ENCODE data around the gene SNX9. TPM values are rescaled to one million over a fixed set of nuclear protein-coding genes. Genes with fewer than 3 reads are reported as not detected.
A peak's percentile ranks its signal among the peaks of the same experiment; 100 is the strongest.
"Not testable (repeated sequence)": the region's sequence is repeated elsewhere in the genome, so short reads cannot be mapped to it uniquely, and the experiment has no call there.

SNX9 gene
- total RNA-seq, 1 donor, result 5.1 TPM

DNA sequence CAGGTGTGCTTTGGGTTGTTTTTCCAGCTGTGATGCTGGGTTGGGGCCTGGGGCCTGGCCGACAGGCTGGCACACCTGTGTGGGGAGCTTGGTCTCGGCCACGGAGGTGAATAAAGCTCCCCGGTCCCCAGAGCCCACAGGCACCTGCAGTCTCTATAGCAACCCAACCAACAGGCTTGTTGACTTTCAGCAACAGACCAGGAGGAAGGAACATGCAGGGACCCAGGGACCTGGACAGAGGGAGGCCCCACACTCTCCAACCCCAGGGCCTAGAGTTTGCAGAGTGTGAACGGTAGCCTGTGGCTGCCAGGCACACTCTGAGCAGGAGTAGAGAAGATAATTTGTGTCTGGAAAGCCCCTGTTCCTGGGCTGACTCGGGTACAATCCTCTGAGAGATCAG, 144.0 kb downstream of the SNX9 start:
- peak in 1 of 3 donors; percentile 33 for DNase-seq (ENCODE audit: low read depth in 2 of 3, low spot score in 2 of 3)

DNA sequence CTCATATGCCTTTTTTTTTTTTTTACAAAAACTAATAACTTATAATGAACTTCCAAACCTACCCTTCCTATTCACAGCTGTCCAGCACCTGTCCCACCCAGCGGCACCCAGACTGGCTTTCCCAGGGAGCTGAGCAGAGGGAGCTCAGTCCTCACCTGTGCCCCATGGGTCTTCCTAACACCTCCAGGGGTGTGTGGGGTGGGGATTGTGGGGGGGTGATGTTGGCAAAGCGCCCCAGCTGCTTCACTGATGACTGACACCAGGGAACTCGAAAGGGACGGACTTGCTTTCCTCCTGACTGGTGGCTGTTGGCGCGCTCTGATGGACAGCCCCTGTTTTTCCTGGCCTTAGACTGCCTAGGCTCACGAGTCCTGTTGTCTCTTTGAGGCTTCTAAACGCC, 144.4 kb downstream of the SNX9 start:
- no peak for DNase-seq (ENCODE audit: low read depth in 2 of 3, low spot score in 2 of 3)

DNA sequence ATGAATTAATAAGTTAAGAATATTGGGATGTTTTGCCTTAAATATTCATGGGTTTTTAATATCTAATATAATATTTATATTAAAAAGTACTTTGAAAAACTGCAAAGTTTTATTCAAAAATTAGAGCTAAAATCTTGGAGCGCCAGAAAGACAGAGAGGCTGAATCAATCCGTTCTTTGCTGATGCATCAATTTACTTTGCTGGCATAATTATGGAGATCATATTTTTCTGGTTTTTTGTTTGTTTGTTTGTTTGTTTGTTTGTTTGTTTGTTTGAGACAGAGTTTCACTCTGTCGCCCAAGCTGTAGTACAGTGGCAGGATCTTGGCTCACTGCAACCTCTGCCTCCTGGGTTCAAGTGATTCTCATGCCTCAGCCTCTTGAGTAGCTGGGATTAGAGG, 149.1 kb downstream of the SNX9 start:
- not testable (repeated sequence) for DNase-seq (ENCODE audit: low read depth in 2 of 3, low spot score in 2 of 3)

DNA sequence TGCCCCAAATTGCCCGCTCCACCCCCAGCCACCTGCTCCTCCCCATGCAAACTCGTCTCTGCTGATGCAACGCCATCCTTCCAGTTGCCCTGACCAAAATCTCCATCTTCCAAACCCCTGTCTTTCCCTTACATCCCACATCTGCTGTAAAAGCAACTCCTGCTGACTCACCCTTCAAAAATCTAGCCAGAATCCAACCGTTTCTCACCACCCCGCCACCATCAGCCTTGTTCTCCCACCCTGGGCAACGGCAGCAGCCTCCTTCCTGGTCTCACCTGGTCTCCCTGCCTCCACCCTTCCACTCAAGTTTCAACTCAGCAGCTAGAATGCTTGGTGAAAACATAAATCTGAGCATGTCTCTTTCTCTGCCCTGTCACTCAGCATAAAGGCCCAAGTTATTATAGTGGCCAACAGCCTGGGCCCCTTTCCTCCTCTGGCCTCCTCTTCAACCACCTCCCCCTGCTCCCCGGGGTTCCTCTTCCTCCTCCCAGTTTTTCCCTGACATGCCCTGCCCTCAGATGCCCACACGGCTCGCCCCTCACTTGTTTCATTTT, 151.4 kb downstream of the SNX9 start:
- no peak for DNase-seq (ENCODE audit: low read depth in 2 of 3, low spot score in 2 of 3)

DNA sequence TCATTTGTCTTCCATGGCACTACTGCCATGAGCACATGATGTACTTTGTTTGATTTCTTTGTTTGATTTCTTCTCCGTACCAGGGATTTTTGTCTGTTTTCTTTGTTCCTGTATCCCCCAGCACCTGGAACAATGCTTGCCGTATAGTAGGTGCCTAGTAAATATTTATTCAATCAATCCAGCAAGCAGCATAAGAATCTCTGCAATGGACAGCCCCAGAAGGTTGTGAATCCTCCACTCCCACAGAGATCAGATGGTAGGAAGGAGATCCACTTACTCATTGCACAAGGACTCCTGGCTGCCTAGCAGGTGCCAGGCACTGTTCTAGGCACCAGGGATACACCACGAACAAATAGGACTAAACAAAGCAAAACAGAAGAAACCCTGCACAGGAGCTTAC, 151.9 kb downstream of the SNX9 start:
- no peak for DNase-seq (ENCODE audit: low read depth in 2 of 3, low spot score in 2 of 3)

DNA sequence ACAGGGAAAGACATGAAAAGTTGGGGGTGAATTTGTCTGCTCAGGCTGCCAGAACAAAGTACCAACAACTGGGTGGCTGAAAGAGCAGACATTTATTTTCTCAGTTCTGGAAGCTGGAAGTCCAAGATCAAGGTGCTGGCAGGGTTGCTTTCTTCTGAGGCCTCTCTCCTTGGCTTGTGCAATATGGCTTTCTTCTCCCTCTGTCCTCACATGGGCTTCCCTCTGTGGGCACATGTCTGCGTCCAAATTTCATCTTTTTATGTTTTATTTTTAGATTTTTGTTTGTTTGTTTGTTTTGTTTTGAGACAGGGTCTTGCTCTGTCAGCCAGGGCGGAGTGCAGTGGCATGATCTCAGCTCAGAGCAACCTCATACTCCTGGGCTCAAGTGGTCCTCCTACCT, 152.4 kb downstream of the SNX9 start:
- DNase-seq (ENCODE audit: low read depth in 2 of 3, low spot score in 2 of 3), result no peak

DNA sequence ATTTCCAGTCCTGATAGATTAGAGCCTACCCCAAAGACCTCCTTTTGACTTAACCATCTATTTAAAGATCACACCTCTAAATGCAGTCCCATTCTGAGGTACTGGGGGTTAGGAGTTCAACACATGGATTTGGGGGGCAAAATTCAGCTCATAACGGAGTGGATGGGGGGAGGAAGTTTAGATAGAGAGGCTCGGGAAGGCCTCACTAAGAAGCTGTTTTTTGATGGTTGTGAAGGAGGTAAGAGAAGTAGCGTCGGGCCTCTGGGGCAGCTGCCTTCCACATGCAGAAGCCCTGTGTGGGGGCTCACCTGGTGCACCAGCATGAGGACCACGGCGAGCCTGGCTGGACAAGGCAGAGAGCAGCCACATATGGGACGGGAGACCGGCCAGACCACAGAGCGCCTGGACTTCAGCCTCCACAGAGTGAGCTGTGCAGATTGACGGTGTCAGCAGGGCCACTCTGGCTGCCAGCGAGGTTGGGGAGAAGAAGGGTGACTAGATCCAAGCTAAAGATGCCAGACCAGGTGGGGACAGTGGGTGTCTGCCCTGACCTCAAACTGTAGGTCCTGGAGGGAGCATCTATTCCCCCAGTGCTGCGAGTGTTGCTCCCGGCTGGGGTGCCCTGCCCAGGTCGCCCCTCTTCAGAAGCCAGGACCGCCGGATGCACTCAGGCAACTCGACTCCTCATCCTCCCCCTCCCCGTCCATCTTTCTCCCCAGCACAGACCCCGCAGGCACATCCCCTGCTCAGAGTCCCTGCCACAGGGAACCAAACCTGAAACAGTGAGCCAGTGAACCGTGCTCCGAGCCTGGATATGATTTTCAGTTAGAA, 153.5 kb downstream of the SNX9 start:
- DNase-seq (ENCODE audit: low read depth in 2 of 3, low spot score in 2 of 3), result no peak

DNA sequence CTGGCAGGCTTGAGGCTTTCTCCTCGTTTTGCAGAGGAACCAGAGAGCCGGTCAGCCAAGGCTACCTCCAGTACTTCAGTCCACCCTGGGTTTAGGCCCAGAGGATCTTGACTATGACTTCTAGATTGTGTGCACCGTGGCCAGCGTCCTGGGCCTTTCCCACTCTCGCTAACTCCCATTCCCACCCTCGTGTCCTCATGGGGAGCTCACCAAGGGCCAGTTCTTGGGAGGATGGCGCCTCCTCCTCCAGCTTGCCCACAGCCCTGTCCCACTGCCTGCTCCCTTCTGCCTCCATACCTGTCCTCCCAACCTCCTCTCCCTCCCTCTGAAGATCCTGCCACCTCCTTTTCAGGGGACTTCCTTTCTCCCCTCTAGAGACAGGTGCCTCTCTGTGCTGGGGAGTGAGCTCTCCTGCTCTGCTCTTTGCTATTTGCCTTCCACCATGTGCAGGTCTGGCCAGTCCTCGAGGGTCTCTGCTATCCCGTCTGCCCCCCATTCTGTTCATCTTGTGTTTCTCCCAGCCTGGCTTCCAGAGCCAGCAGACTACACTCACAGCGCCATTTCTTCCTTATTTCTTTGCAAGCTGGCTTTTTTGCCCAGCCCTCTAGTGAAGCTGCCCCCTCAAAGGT, 154.2 kb downstream of the SNX9 start:
- DNase-seq (ENCODE audit: low read depth in 2 of 3, low spot score in 2 of 3), result no peak

DNA sequence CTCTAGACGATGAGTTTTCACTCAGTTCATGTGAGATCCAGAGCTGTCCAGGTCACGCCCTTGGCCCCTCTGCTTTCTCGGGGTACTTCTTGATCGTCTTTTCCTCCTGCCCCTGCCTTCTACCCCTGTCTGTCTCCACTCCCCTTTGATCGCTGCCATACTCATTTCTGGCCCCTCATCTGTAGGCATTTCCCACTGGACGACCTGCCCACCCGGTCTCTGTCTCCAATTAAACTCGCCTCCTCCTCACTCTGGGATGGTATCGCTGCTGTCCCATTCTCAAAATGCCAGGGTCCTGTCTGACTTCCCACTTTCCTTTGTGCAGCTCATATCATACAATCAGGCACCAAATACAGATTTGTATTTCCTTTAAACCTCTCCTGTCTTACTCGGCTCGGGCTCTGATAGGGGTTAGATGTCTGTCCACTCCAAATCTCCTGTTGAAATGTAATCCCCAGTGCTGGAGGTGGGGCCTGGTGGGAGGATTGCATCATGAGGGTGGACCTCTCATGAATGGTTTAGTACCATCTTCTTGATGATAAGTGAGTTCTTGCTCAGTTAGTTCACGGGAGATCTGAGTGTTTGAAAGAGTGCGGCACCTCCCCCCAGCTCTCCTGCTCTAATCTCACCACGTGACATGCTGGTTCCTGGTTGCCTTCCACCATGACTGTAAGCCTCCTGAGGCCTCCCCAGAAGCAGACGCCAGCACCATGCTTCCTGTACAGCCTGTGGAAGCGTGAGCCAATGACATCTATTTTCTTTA, 155.2 kb downstream of the SNX9 start:
- no peak for DNase-seq (ENCODE audit: low read depth in 2 of 3, low spot score in 2 of 3)

DNA sequence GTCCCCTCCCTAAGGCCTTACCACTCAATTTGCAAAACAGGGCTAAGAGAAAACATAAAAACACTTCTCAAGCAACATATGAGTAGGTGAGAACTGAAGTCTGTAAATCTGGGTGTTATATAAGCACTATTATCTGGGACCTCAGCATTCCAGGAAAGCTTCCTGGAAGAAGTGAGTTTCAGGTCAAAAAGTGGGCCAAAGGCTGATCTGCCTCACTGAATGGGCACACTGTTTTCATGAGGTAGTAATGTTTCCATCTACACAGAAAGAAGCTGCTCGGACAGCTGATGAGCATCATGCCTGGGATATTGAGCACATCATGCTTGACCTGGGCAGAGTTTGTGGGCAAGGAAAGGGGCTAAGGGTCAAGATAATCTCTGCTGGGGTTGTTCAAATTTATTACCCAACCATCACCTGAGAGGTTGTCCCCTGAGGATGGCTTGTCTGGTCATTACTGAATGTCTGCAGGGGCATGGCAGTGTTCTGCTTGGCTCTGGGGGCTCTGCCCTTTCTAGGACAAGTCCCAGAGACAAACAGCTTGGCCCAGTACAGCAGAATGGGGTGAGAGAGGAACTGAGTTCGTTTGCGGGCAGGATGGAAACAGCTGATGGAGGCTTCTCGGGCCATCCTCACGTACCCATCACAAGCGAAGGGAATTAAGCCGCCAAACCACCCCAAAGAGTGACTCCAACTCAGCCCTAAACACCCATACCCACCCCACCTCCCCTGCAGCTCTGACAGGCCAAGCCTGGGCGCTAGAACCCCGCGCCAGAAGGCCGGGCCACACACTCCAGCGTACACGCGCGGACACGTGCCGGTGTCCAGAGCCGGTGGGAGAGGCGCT, 157.5 kb downstream of the SNX9 start:
- DNase-seq (ENCODE audit: low read depth in 2 of 3, low spot score in 2 of 3), result peak in 1 of 3 donors; percentile 63

DNA sequence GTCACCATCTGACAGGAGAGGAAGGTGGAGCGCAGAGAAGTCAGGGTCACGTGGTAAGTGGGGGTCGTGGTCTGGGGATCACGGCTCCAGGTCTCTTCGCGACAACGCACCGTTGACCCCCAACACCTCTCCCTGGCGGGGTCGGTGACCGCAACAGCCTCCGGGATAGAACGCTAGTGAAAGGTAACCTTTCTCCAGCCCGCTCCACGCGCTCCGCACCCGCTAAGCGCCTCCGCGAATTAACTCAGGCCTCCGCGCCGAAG, 158.0 kb downstream of the SNX9 start:
- DNase-seq (ENCODE audit: low read depth in 2 of 3, low spot score in 2 of 3), result no peak

DNA sequence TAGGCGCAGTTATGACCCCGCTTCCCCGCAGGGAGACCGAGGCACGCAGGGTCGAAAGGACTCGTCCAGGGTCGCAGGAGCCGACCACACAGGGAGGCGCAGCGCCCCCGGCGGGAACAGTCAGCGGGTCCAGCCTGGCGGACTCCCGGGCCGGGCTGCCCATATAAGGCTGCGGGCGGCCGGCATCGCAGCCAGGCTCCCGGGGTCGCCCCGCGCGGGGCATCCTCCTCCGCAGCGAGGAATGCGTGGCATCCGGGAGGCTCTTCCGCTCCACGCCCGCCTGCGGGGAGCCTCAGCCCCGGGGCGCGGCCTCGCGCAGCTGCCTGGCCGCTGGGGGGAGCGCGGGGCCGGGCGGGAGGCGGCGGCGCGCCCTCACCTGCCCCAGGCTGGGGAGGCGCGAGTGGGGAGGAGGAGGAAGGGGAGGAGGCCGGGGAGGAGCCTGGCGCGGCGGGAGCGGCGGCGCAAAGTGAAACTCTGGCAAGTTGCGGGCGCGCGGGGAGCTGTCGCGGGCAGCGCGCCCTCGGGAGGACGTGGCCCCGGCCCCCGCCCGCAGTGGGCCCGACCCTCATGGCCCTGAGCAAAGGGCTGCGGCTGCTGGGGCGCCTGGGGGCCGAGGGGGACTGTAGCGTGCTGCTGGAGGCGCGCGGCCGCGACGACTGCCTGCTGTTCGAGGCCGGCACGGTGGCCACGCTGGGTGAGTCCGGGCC, 158.5 kb downstream of the SNX9 start, which contains the start of gene SYNJ2:
Gene SYNJ2, plus strand, starts transcription at position 469 of the 707 bp plus-strand sequence. Its CDS starts 99 bp downstream, at position 568.
- DNase-seq (ENCODE audit: low read depth in 2 of 3, low spot score in 2 of 3), result peak; percentile 61 to 85 (median 78)

DNA sequence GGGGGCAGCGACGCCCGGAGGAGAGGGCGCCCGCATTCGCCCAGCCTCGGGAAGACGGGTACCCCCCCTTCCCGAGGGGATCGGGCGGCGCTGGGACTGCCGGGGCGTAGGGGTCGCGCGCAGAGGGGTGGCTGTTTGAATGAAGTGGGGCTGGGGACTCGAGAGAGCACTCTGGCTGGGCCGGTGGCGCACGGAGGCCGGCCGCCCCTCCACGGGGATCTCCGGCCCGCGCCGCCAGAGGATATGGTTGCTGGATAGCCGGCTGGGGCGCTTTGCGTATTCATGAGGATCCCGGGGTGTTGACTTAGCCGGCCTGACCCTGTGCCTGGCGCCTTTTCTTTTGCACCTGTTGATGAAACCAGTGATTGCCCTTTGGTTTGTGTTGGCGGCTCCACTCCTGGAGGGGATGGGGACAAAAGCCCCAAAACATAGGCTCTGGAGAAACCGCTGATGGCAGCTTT, 159.1 kb downstream of the SNX9 start:
- DNase-seq (ENCODE audit: low read depth in 2 of 3, low spot score in 2 of 3), result no peak

DNA sequence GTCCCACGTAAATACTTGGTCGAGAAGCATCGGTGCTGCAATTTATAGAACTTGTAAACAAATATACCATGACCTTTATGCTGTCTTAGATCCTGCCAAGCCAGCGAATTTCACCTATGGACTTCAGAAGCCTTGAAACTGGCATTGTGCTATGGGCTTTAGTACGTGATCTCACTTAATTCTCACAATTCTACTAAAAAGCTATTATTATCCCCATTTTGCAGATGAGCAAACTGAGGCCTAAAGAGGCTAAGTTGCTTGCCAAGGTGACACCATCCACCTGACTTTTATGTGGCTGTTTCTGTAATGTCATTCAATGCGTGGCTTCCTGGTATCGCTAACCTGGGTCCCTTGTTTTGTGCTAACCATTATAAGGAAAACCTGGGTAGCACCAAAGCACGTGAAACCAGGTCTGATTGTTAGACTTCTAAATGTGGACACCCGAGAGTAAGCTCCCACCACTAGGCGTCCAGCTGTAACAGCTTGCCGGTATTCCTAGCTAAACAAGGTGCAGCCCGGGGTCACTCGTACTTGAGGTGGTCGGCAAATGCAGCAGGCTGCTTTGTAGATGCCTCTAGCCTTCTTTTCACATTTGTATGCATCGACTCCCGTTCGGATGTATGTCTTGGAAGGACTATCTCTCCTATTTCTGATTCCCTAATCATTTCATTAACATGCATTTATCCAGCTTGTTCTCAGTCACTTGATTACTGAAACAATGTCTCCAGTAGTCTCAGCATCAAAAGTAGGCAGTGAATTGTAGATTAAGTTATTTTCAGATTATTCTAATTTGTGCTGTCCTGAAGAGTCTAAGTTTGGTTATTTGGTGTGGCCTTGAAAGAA, 159.7 kb downstream of the SNX9 start:
- no peak for DNase-seq (ENCODE audit: low read depth in 2 of 3, low spot score in 2 of 3)

DNA sequence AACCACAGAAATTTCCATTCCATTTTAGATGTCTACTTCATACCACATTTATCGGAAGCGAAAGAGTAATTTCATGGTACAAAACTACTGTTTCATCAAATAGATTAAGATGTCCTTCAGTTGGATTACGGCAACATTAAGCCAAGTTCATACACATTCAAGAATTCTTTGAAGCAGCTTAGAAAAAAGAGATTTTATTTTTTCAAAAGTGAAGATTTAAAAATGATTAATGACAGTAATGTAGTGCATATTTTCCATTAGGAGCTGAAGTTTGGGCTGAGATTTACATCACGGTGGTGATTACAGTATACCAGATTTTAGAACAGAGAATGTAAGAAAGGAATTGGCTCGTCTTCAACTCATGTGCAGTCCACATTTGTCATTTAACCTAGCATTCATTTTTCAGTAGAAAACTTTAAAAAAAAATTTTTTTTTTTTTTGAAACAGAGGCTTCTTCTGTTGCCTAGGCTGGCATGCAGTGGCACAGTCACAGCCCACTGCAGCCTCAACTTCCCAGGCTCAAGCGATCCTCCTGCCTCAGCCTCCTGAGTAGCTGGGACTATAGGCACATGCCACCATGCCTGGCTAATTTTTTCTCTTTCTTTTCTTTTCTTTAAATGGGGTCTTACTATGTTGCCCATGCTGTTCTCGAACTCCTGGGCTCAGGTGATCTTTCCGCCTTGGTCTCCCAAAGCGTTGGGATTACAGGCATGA, 160.5 kb downstream of the SNX9 start:
- DNase-seq (ENCODE audit: low read depth in 2 of 3, low spot score in 2 of 3), result no peak

DNA sequence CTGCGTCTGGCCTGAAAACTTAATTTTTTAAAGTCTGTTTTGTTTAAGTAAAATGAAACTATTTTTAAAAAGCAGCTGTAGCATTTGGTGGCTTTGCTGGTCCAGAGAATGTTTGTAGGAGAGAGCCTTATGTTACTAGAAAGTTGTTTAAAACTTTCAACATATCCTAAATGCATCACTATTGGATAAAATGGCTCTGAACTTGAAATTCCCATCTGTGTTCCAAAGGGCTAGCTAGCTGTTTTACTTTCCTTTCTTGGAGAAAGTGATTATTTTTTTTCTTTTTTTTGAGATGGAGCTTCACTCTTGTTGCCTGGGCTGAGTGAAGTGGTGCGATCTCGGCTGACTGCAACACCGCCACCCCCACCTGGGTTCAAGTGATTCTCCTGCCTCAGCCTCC, 161.1 kb downstream of the SNX9 start:
- no peak for DNase-seq (ENCODE audit: low read depth in 2 of 3, low spot score in 2 of 3)

DNA sequence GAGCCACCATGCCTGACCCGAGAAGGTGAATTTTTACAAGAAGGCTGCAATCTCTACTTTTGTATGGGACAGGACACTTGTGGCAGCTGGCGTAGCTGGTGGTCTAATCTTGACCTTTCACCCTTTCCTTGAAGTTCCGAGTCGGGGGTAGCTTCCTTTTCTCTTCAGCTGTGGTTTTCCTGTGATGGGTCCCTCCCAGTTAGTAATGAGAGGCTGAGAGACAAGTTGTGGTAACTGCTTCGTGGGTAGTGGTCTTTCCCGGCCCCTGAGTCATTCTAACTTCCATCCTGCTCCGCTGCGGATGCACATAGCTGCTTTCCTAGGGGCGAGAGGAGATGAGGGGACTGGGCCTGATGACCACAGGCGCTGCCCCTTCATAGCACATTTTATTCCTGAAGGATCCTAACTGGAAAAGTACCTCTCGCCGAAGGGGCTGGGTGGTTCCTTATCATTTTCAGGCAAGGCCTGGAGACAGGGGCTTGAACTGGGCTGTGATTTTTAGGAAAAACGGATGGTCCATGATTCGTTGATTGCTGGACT, 161.7 kb downstream of the SNX9 start:
- peak in 2 of 3 donors; percentile 44 to 60 for DNase-seq (ENCODE audit: low read depth in 2 of 3, low spot score in 2 of 3)
